ENCODE data around the gene SMAD4.

DNA sequence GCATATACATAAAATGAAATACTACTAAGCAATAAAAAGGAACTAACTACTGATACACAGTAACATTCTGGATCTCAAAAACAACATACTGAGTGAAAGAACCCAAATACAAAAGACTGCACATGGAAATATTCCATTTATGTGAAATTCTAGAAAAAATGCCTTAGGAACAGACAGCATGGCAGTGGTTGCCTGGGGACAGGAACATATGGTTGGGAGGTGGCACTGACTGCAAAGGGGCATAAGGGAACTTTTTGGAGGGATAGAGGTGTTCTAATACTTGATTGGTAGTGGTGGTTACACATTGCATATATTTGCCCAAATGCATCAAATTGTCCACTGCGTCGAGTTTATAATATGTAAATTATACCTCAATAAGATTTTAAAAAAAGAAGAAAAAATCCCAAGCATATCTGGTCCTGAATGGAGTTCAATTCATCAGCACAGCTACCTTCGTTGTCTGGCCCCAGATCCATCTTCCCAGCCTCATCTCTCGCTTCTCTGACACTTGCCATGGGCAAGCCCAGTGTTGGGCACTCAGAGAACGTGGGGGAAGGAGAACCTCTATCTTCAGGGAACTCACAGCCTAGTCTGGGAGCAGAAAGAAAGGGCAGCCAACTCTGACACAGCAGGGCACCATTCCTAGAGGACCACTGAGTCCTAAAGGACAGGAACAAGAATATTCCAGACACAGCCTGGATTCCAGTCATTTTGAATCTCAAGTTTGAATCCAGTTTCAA, 8.6 kb upstream of the SMAD4 start:
- no peak for TF ChIP-seq ZNF549 (CRISPR knock-in tag; IDR thresholded peaks at IDR 0.05)
- no peak for TF ChIP-seq KDM2A (CRISPR knock-in tag; IDR thresholded peaks at IDR 0.05; ENCODE audit: borderline replicate concordance, low read depth)
- TF ChIP-seq, protein P1, sequence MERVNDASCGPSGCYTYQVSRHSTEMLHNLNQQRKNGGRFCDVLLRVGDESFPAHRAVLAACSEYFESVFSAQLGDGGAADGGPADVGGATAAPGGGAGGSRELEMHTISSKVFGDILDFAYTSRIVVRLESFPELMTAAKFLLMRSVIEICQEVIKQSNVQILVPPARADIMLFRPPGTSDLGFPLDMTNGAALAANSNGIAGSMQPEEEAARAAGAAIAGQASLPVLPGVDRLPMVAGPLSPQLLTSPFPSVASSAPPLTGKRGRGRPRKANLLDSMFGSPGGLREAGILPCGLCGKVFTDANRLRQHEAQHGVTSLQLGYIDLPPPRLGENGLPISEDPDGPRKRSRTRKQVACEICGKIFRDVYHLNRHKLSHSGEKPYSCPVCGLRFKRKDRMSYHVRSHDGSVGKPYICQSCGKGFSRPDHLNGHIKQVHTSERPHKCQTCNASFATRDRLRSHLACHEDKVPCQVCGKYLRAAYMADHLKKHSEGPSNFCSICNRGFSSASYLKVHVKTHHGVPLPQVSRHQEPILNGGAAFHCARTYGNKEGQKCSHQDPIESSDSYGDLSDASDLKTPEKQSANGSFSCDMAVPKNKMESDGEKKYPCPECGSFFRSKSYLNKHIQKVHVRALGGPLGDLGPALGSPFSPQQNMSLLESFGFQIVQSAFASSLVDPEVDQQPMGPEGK (CRISPR knock-in tag; IDR thresholded peaks at IDR 0.05): no peak
- no peak for TF ChIP-seq THAP8 (CRISPR knock-in tag; IDR thresholded peaks at IDR 0.05; ENCODE audit: borderline replicate concordance)
- no peak for TF ChIP-seq EP300 (IDR thresholded peaks at IDR 0.05; ENCODE audit: low read depth in 2 of 2, low read length in 2 of 2)
- no peak for TF ChIP-seq EP300 (CRISPR knock-in tag; IDR thresholded peaks at IDR 0.05; ENCODE audit: borderline replicate concordance)
- TF ChIP-seq, protein P2, sequence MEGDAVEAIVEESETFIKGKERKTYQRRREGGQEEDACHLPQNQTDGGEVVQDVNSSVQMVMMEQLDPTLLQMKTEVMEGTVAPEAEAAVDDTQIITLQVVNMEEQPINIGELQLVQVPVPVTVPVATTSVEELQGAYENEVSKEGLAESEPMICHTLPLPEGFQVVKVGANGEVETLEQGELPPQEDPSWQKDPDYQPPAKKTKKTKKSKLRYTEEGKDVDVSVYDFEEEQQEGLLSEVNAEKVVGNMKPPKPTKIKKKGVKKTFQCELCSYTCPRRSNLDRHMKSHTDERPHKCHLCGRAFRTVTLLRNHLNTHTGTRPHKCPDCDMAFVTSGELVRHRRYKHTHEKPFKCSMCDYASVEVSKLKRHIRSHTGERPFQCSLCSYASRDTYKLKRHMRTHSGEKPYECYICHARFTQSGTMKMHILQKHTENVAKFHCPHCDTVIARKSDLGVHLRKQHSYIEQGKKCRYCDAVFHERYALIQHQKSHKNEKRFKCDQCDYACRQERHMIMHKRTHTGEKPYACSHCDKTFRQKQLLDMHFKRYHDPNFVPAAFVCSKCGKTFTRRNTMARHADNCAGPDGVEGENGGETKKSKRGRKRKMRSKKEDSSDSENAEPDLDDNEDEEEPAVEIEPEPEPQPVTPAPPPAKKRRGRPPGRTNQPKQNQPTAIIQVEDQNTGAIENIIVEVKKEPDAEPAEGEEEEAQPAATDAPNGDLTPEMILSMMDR (CRISPR knock-in tag; IDR thresholded peaks at IDR 0.05): no peak
- TF ChIP-seq PHF21A (CRISPR knock-in tag; IDR thresholded peaks at IDR 0.05): no peak
- no peak for TF ChIP-seq ZNF800 (CRISPR knock-in tag; IDR thresholded peaks at IDR 0.05)
- no peak for TF ChIP-seq YY1 (IDR thresholded peaks at IDR 0.05; ENCODE audit: insufficient read depth, insufficient replicate concordance, low read depth, low read length)
- TF ChIP-seq GZF1 (CRISPR knock-in tag; IDR thresholded peaks at IDR 0.05): no peak
- TF ChIP-seq PBX3 (CRISPR knock-in tag; IDR thresholded peaks at IDR 0.05; ENCODE audit: borderline replicate concordance): no peak
- TF ChIP-seq ZNF232 (CRISPR knock-in tag; IDR thresholded peaks at IDR 0.05; ENCODE audit: borderline replicate concordance): no peak
- no peak for TF ChIP-seq RFX5 (IDR thresholded peaks at IDR 0.05; ENCODE audit: low read depth, low read length)
